Measurements from ENCODE around the gene SLC22A23. TPM values are rescaled to one million over a fixed set of nuclear protein-coding genes. Genes with fewer than 3 reads are reported as not detected.

The SLC22A23 gene
- total and polyA plus RNA-seq, 8 donors = 5.9 to 241 (median 18.9) TPM

- Histone ChIP-seq H3K4me3 (no peak overlapping the region), H3K9me3 (no peaks in the 10 kb centered on the region), H3K36me3 (no peaks in the 10 kb centered on the region), H3K27me3 (no peaks in the 10 kb centered on the region), H3K4me1 (peaks cover 24 to 40% (median 32%) of the 10 kb centered on the region in 4 donors), H3K27ac (no peak overlapping the region)
- intact Hi-C loops (cut with DNase I; ENCODE audit: low total_unique reads) = no loop called here
- no peak for DNase-seq
- TF ChIP-seq POLR2AphosphoS5 (IDR thresholded peaks at IDR 0.05) (no peak), POLR2A (IDR thresholded peaks at IDR 0.05) (no peak), CTCF (IDR thresholded peaks at IDR 0.05) (no peak), EP300 (IDR thresholded peaks at IDR 0.05) (no peak)
- 84 to 95% (median 93%) methylated on average over 5 of the region's 5 CpGs for WGBS, 5 donors
Measured at GRCh38 chr6:3339811-3340210, 117.0 kb downstream of the SLC22A23 start.

- Histone ChIP-seq H3K9me3 (no peaks in the 10 kb centered on the region), H3K4me3 (no peak overlapping the region), H3K27me3 (no peaks in the 10 kb centered on the region), H3K4me1 (peaks cover 30 to 55% (median 38%) of the 10 kb centered on the region in 4 donors), H3K36me3 (no peaks in the 10 kb centered on the region), H3K27ac (peak overlapping the region; percentile 50 to 79 (median 72))
- 52 to 64% (median 61%) methylated on average over 14 to 15 of the region's 15 CpGs for WGBS, 5 donors
- no peak for TF ChIP-seq POLR2AphosphoS5 (IDR thresholded peaks at IDR 0.05)
- no peak for TF ChIP-seq EP300 (IDR thresholded peaks at IDR 0.05)
- no peak for TF ChIP-seq CTCF (IDR thresholded peaks at IDR 0.05)
- TF ChIP-seq POLR2A (IDR thresholded peaks at IDR 0.05) = no peak
- intact Hi-C loops (cut with DNase I; ENCODE audit: low total_unique reads) = no loop called here
- DNase-seq = no peak
Measured at GRCh38 chr6:3337521-3338350, 119.1 kb downstream of the SLC22A23 start.

- peak in 1 of 2 donors; percentile 49 for DNase-seq
- Histone ChIP-seq H3K27me3 (no peaks in the 10 kb centered on the region), H3K36me3 (no peaks in the 10 kb centered on the region), H3K4me3 (no peak overlapping the region), H3K9me3 (no peaks in the 10 kb centered on the region), H3K4me1 (peaks cover 30 to 55% (median 38%) of the 10 kb centered on the region in 4 donors), H3K27ac (peak overlapping the region; percentile 50 to 75 (median 60))
- WGBS, 5 donors = 49 to 75% (median 62%) methylated on average over 5 of the region's 5 CpGs
- intact Hi-C loops (cut with DNase I; ENCODE audit: low total_unique reads) = no loop called here
- TF ChIP-seq POLR2A (IDR thresholded peaks at IDR 0.05) (no peak), EP300 (IDR thresholded peaks at IDR 0.05) (no peak), POLR2AphosphoS5 (IDR thresholded peaks at IDR 0.05) (no peak), CTCF (IDR thresholded peaks at IDR 0.05) (no peak)
Measured at GRCh38 chr6:3336859-3337515, 119.9 kb downstream of the SLC22A23 start.

- no peaks in the 10 kb centered on the region for H3K36me3 ChIP-seq
- peak overlapping the region in 3 of 5 donors; percentile 14 to 75 (median 72) for H3K27ac ChIP-seq
- no peaks in the 10 kb centered on the region for H3K27me3 ChIP-seq
- WGBS, 5 donors = 82 to 90% (median 86%) methylated on average over 11 of the region's 11 CpGs
- TF ChIP-seq POLR2A (IDR thresholded peaks at IDR 0.05) = no peak
- TF ChIP-seq POLR2AphosphoS5 (IDR thresholded peaks at IDR 0.05) = no peak
- no peak for TF ChIP-seq CTCF (IDR thresholded peaks at IDR 0.05)
- no peak for TF ChIP-seq EP300 (IDR thresholded peaks at IDR 0.05)
- DNase-seq = no peak
- no peaks in the 10 kb centered on the region for H3K9me3 ChIP-seq
- H3K4me3 ChIP-seq = no peak overlapping the region
- intact Hi-C loops (cut with DNase I; ENCODE audit: low total_unique reads) = no loop called here
- peaks cover 30 to 55% (median 38%) of the 10 kb centered on the region in 4 donors for H3K4me1 ChIP-seq
Measured at GRCh38 chr6:3336066-3336786, 120.6 kb downstream of the SLC22A23 start.

Measured in stomach (tissue), 9 donors.